Mucosa of rectum (tissue), 2 donors: Measurements from ENCODE around the gene ZNF569.
"Not testable (repeated sequence)": the region's sequence is repeated elsewhere in the genome, so short reads cannot be mapped to it uniquely, and the experiment has no call there.

Experiments used
- H3K27ac ChIP-seq, 2 donors: one replicate each; pipeline ENCODE4 v1.7.0; 2013; ENCODE audit warnings: inconsistent platforms in 2 of 2, low read depth in 2 of 2, low read length in 2 of 2
- H3K27me3 ChIP-seq, 2 donors: one replicate each; pipeline ENCODE4 v1.7.0; 2013; ENCODE audit warnings: low read length in 2 of 2; ENCODE audit not compliant: control insufficient read depth in 2 of 2, insufficient read depth in 2 of 2
- H3K36me3 ChIP-seq, 2 donors: one replicate each; pipeline ENCODE4 v1.7.0; 2013; ENCODE audit warnings: low read length in 2 of 2; ENCODE audit not compliant: control insufficient read depth in 2 of 2, insufficient read depth in 2 of 2
- H3K4me1 ChIP-seq, 2 donors: one replicate each; pipeline ENCODE4 v1.7.0; 2013; ENCODE audit warnings: low read length in 2 of 2, mild to moderate bottlenecking in 1 of 2; ENCODE audit not compliant: control insufficient read depth in 2 of 2, insufficient read depth in 2 of 2
- H3K4me3 ChIP-seq, 2 donors: one replicate each; pipeline ENCODE4 v1.7.0; 2013; ENCODE audit warnings: low read length in 2 of 2
- H3K9ac ChIP-seq, 2 donors: one replicate each; pipeline ENCODE4 v1.7.0; 2013; ENCODE audit warnings: low read length in 2 of 2, low read depth in 1 of 2, mild to moderate bottlenecking in 1 of 2
- H3K9me3 ChIP-seq, 2 donors: one replicate each; pipeline ENCODE4 v1.7.0; 2013; ENCODE audit warnings: low read length in 2 of 2; ENCODE audit not compliant: control insufficient read depth in 2 of 2
- donor health status: healthy.
- donor health status: Normal muscosa, but diverticular disease.

The ZNF569 gene

GRCh38 chr19:37403403-37403802 lies 63.8 kb downstream of the ZNF569 start:
- H3K4me3 ChIP-seq = no peak overlapping the region
- H3K9ac ChIP-seq = no peak overlapping the region
- peaks cover 26 to 37% of the 10 kb centered on the region in 2 donors for H3K9me3 ChIP-seq
- H3K27ac ChIP-seq = no peak overlapping the region
- no peaks in the 10 kb centered on the region for H3K36me3 ChIP-seq
- no peaks in the 10 kb centered on the region for H3K27me3 ChIP-seq
- no peaks in the 10 kb centered on the region for H3K4me1 ChIP-seq

- H3K9me3 ChIP-seq = peaks cover 25 to 26% of the 10 kb centered on the region in 2 donors
- no peaks in the 10 kb centered on the region for H3K27me3 ChIP-seq
- no peak overlapping the region for H3K9ac ChIP-seq
- H3K4me1 ChIP-seq = no peaks in the 10 kb centered on the region
- H3K36me3 ChIP-seq = no peaks in the 10 kb centered on the region
- H3K27ac ChIP-seq = no peak overlapping the region
- H3K4me3 ChIP-seq = no peak overlapping the region
Measured at GRCh38 chr19:37401078-37401477, 66.2 kb downstream of the ZNF569 start.

- not testable (repeated sequence) for H3K9ac ChIP-seq, H3K27me3 ChIP-seq, H3K4me3 ChIP-seq, H3K4me1 ChIP-seq, H3K27ac ChIP-seq
- H3K9me3 ChIP-seq = peaks cover 39 to 60% of the 10 kb centered on the region in 2 donors
- peaks cover 23 to 24% of the 10 kb centered on the region in 2 donors for H3K36me3 ChIP-seq
Measured at GRCh38 chr19:37391399-37391798, 75.8 kb downstream of the ZNF569 start.

- peaks cover 37 to 39% of the 10 kb centered on the region in 2 donors for H3K36me3 ChIP-seq
- no peak overlapping the region for H3K4me3 ChIP-seq
- H3K9ac ChIP-seq = no peak overlapping the region
- peaks cover 54 to 71% of the 10 kb centered on the region in 2 donors for H3K9me3 ChIP-seq
- H3K27me3 ChIP-seq = no peaks in the 10 kb centered on the region
- H3K4me1 ChIP-seq = no peaks in the 10 kb centered on the region
- no peak overlapping the region for H3K27ac ChIP-seq
Measured at GRCh38 chr19:37389234-37389633, 78.0 kb downstream of the ZNF569 start.

GRCh38 chr19:37370880-37371661 lies 96.2 kb downstream of the ZNF569 start, which contains the start of gene ZNF527:
Gene ZNF527, plus strand, starts transcription at chr19:37371099. Its CDS starts 3,100 bp downstream, at chr19:37374199.
- Histone ChIP-seq H3K27me3 (no peaks in the 10 kb centered on the region), H3K36me3 (peaks cover 15% of the 10 kb centered on the region in 2 donors), H3K27ac (peak within 1 kb of the TSS; percentile 84 to 85), H3K9me3 (peaks cover 7 to 12% of the 10 kb centered on the region in 2 donors), H3K9ac (peak within 1 kb of the TSS; percentile 82 to 85), H3K4me1 (peaks cover 3 to 5% of the 10 kb centered on the region in 2 donors), H3K4me3 (peak within 1 kb of the TSS; percentile 73 to 90)

- Histone ChIP-seq H3K9ac (peak overlapping the region; percentile 60 to 85), H3K27ac (peak overlapping the region; percentile 84 to 85), H3K4me3 (peak overlapping the region; percentile 73 to 90)
- H3K36me3 ChIP-seq, H3K9me3 ChIP-seq, H3K4me1 ChIP-seq, H3K27me3 ChIP-seq: not testable (repeated sequence)
Measured at GRCh38 chr19:37370386-37370879, 96.8 kb downstream of the ZNF569 start.

GRCh38 chr19:37362733-37363132 lies 104.5 kb downstream of the ZNF569 start:
- H3K27me3 ChIP-seq = no peaks in the 10 kb centered on the region
- peaks cover 18 to 20% of the 10 kb centered on the region in 2 donors for H3K9me3 ChIP-seq
- H3K9ac ChIP-seq = no peak overlapping the region
- H3K36me3 ChIP-seq = peaks cover 44 to 47% of the 10 kb centered on the region in 2 donors
- no peaks in the 10 kb centered on the region for H3K4me1 ChIP-seq
- H3K27ac ChIP-seq = no peak overlapping the region
- H3K4me3 ChIP-seq = no peak overlapping the region

GRCh38 chr19:37361994-37362393 lies 105.2 kb downstream of the ZNF569 start:
- peaks cover 48 to 51% of the 10 kb centered on the region in 2 donors for H3K36me3 ChIP-seq
- H3K27ac ChIP-seq = no peak overlapping the region

More at GRCh38 chr19:37361994-37362393, 105.2 kb downstream of the ZNF569 start:
- peaks cover 18 to 20% of the 10 kb centered on the region in 2 donors for H3K9me3 ChIP-seq
- H3K4me3 ChIP-seq = no peak overlapping the region
- H3K27me3 ChIP-seq = no peaks in the 10 kb centered on the region
- no peaks in the 10 kb centered on the region for H3K4me1 ChIP-seq
- H3K9ac ChIP-seq = no peak overlapping the region
